ENCODE results near the gene TMPRSS13.

TMPRSS13 gene

GRCh38 chr11:117855186-117855845, 73.9 kb downstream of the TMPRSS13 start:
- DNase-seq (ENCODE audit: low read depth in 3 of 3) = no peak

- DNase-seq (ENCODE audit: low read depth in 3 of 3) = no peak
Measured at GRCh38 chr11:117852309-117852708, 76.9 kb downstream of the TMPRSS13 start.

- DNase-seq (ENCODE audit: low read depth in 3 of 3) = no peak
Measured at GRCh38 chr11:117851852-117852251, 77.3 kb downstream of the TMPRSS13 start.

- no peak for DNase-seq (ENCODE audit: low read depth in 3 of 3)
Measured at GRCh38 chr11:117851106-117851505, 78.1 kb downstream of the TMPRSS13 start.

All from stimulated activated CD4-positive, alpha-beta T cell treated with anti-CD3 and anti-CD28 coated beads, TNF-alpha, amount 100 ng/mL, for 4 hours (primary cell).